ENCODE data around the gene SREBF2.

SREBF2 gene

GRCh38 chr22:41922940-41923594, 90.2 kb downstream of the SREBF2 start:
- peaks cover 13% of the 10 kb centered on the region for H3K27me3 ChIP-seq (ENCODE audit: insufficient read depth, low read length)

GRCh38 chr22:41923595-41924276, 90.8 kb downstream of the SREBF2 start:
- no peaks in the 10 kb centered on the region for H3F3A ChIP-seq (ENCODE audit: insufficient read depth, low read length)
- H3K9me3 ChIP-seq (ENCODE audit: low read length) = no peaks in the 10 kb centered on the region
- TF ChIP-seq EZH2 (IDR thresholded peaks at IDR 0.05; ENCODE audit: borderline replicate concordance, low read length) = no peak
- TF ChIP-seq CTCF (IDR thresholded peaks at IDR 0.05; ENCODE audit: low read length) = no peak
- no peaks in the 10 kb centered on the region for H3K9me2 ChIP-seq (ENCODE audit: low read depth, low read length)
- H3K4me1 ChIP-seq (ENCODE audit: insufficient read depth, low read length, severe bottlenecking) = peaks cover 39% of the 10 kb centered on the region
- no peak overlapping the region for H3K4me3 ChIP-seq (ENCODE audit: low read depth, low read length, poor library complexity, severe bottlenecking)
- no peak overlapping the region for H2AFZ ChIP-seq (ENCODE audit: low read length)
- H3K79me2 ChIP-seq (ENCODE audit: insufficient read depth, low read length) = no peaks in the 10 kb centered on the region
- no peak overlapping the region for H3K9ac ChIP-seq (ENCODE audit: low read length)
- no peak overlapping the region for H3K27ac ChIP-seq (ENCODE audit: low read depth, low read length, poor library complexity, severe bottlenecking)
- no peaks in the 10 kb centered on the region for H4K20me1 ChIP-seq (ENCODE audit: insufficient read depth, low read length)
- no peaks in the 10 kb centered on the region for H3K36me3 ChIP-seq (ENCODE audit: insufficient read depth, low read length)
- no peak overlapping the region for H3K4me2 ChIP-seq (ENCODE audit: low read length)
- H3K27me3 ChIP-seq (ENCODE audit: insufficient read depth, low read length) = peaks cover 13% of the 10 kb centered on the region

More at GRCh38 chr22:41922940-41923594, 90.2 kb downstream of the SREBF2 start:
- TF ChIP-seq CTCF (IDR thresholded peaks at IDR 0.05; ENCODE audit: low read length) = no peak
- TF ChIP-seq EZH2 (IDR thresholded peaks at IDR 0.05; ENCODE audit: borderline replicate concordance, low read length) = no peak
- Histone ChIP-seq H2AFZ (ENCODE audit: low read length) (no peak overlapping the region), H3K4me3 (ENCODE audit: low read depth, low read length, poor library complexity, severe bottlenecking) (no peak overlapping the region), H3K36me3 (ENCODE audit: insufficient read depth, low read length) (no peaks in the 10 kb centered on the region), H3K9me3 (ENCODE audit: low read length) (no peaks in the 10 kb centered on the region), H4K20me1 (ENCODE audit: insufficient read depth, low read length) (no peaks in the 10 kb centered on the region), H3K27ac (ENCODE audit: low read depth, low read length, poor library complexity, severe bottlenecking) (no peak overlapping the region), H3K4me2 (ENCODE audit: low read length) (no peak overlapping the region), H3K9ac (ENCODE audit: low read length) (no peak overlapping the region), H3F3A (ENCODE audit: insufficient read depth, low read length) (no peaks in the 10 kb centered on the region), H3K4me1 (ENCODE audit: insufficient read depth, low read length, severe bottlenecking) (peaks cover 43% of the 10 kb centered on the region), H3K9me2 (ENCODE audit: low read depth, low read length) (no peaks in the 10 kb centered on the region), H3K79me2 (ENCODE audit: insufficient read depth, low read length) (no peaks in the 10 kb centered on the region)

GRCh38 chr22:41925783-41926460, 93.0 kb downstream of the SREBF2 start:
- Histone ChIP-seq H3K9ac (ENCODE audit: low read length) (no peak overlapping the region; the same call in 1 of the 2 replicates), H3K4me3 (ENCODE audit: low read depth, low read length, poor library complexity, severe bottlenecking) (peak overlapping the region; percentile 54), H4K20me1 (ENCODE audit: insufficient read depth, low read length) (no peaks in the 10 kb centered on the region), H3K79me2 (ENCODE audit: insufficient read depth, low read length) (no peaks in the 10 kb centered on the region), H2AFZ (ENCODE audit: low read length) (no peak overlapping the region), H3K9me2 (ENCODE audit: low read depth, low read length) (no peaks in the 10 kb centered on the region), H3K27me3 (ENCODE audit: insufficient read depth, low read length) (peaks cover 6% of the 10 kb centered on the region; the same call in 1 of the 2 replicates), H3K4me2 (ENCODE audit: low read length) (peak overlapping the region; percentile 70), H3K36me3 (ENCODE audit: insufficient read depth, low read length) (no peaks in the 10 kb centered on the region), H3K27ac (ENCODE audit: low read depth, low read length, poor library complexity, severe bottlenecking) (no peak overlapping the region), H3K4me1 (ENCODE audit: insufficient read depth, low read length, severe bottlenecking) (peaks cover 27% of the 10 kb centered on the region), H3F3A (ENCODE audit: insufficient read depth, low read length) (no peaks in the 10 kb centered on the region), H3K9me3 (ENCODE audit: low read length) (no peaks in the 10 kb centered on the region)
- peak; percentile 83 for TF ChIP-seq CTCF (IDR thresholded peaks at IDR 0.05; ENCODE audit: low read length)
- no peak for TF ChIP-seq EZH2 (IDR thresholded peaks at IDR 0.05; ENCODE audit: borderline replicate concordance, low read length)
